Measurements from ENCODE around the gene ZNF619. TPM values are rescaled to one million over a fixed set of nuclear protein-coding genes. Genes with fewer than 3 reads are reported as not detected.

The ZNF619 gene
- total and polyA plus RNA-seq, 2 donors (not counting 1 experiment from before 2014, with no cell fraction given): 4.2 to 9.6 TPM

DNA sequence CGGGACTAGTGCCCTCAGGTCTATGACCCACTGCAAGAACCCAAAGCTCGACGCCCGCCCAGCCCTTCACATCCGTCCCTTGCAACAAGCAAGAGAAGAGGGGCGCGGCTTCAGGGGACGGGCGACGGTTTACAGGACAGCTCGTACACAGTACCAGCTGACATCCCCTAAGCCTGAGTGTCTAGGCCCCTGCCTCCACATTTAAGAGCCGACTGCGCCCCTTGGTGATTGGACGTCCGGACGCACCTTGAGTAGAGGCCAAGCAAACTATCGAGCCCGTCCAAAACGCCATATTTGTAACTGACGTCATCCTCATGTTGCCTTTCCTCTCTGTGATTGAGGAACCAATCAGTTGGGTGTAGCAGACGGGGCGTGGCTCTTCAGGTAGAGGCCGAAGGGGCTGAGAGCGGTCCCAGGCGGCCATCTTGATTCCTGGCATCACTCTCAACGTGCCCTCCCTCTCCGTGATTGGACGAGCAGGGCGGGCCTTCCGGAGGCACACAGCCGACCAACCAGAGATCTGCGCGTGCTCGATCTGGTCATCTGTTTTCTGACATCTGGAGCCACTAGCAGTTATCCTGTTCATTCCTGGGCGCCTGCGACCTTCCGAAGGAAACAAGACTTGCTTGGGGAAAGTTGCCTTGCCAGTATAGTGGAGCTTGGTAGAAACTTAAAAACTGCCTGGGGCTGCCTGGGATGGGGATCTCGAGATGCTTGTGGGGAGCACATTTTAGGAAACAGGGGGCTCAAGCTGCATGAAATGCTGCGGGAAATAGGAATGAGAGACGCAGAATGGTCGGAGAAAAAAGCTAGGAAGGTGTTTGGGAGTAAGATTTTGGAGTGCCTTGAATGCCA is 23.8 kb upstream of the ZNF619 start:
- TF ChIP-seq EZH2 (IDR thresholded peaks at IDR 0.05; ENCODE audit: low read length, missing control alignments) (no peak), CTCF (conservative IDR thresholded peaks at IDR 0.05 in 1 of 2, IDR thresholded peaks at IDR 0.05 in 1 of 2; ENCODE audit: low read depth in 1 of 2, low read length in 2 of 2) (no peak)
- Histone ChIP-seq H3K27ac (ENCODE audit: insufficient read depth, low read length) (peak overlapping the region; percentile 89), H3K4me2 (ENCODE audit: extremely low read depth, insufficient read depth, low read length) (peak overlapping the region; percentile 83), H3K36me3 (ENCODE audit: control insufficient read depth, insufficient read depth, low read length) (no peaks in the 10 kb centered on the region), H2AFZ (ENCODE audit: low read length) (peak overlapping the region; percentile 94), H3K4me3 (replicated peaks in 1 of 4; ENCODE audit: control extremely low read depth in 1 of 4, insufficient read depth in 1 of 4, low read depth in 3 of 4, low read length in 4 of 4) (peak overlapping the region; percentile 60 to 79 (median 72)), H3K79me2 (ENCODE audit: control insufficient read depth, insufficient read depth, low read length) (peaks cover 9% of the 10 kb centered on the region), H3K27me3 (ENCODE audit: control insufficient read depth, insufficient read depth, low read length) (no peaks in the 10 kb centered on the region), H4K20me1 (ENCODE audit: control insufficient read depth, extremely low read depth, insufficient read depth, low read length) (peaks cover 1% of the 10 kb centered on the region), H3K4me1 (ENCODE audit: control insufficient read depth, extremely low read depth, insufficient read depth, low read length) (peaks cover 2% of the 10 kb centered on the region), H3K9me3 (ENCODE audit: control insufficient read depth, insufficient read depth, low read depth, low read length) (no peaks in the 10 kb centered on the region), H3K9ac (ENCODE audit: insufficient read depth, low read length) (peak overlapping the region; percentile 71)
- DNase-seq (ENCODE audit: low read depth in 2 of 2): peak; percentile 98 to 99

GRCh38 chr3:40453933-40454332 is 23.0 kb upstream of the ZNF619 start:
- Histone ChIP-seq H3K9ac (ENCODE audit: insufficient read depth, low read length) (no peak overlapping the region), H4K20me1 (ENCODE audit: control insufficient read depth, extremely low read depth, insufficient read depth, low read length) (peaks cover 1% of the 10 kb centered on the region), H3K4me3 (replicated peaks in 1 of 4; ENCODE audit: control extremely low read depth in 1 of 4, insufficient read depth in 1 of 4, low read depth in 3 of 4, low read length in 4 of 4) (peak overlapping the region; percentile 30 to 79 (median 62)), H2AFZ (ENCODE audit: low read length) (no peak overlapping the region), H3K9me3 (ENCODE audit: control insufficient read depth, insufficient read depth, low read depth, low read length) (no peaks in the 10 kb centered on the region), H3K79me2 (ENCODE audit: control insufficient read depth, insufficient read depth, low read length) (peaks cover 18% of the 10 kb centered on the region), H3K36me3 (ENCODE audit: control insufficient read depth, insufficient read depth, low read length) (no peaks in the 10 kb centered on the region), H3K4me2 (ENCODE audit: extremely low read depth, insufficient read depth, low read length) (peak overlapping the region; percentile 74), H3K27ac (ENCODE audit: insufficient read depth, low read length) (no peak overlapping the region), H3K4me1 (ENCODE audit: control insufficient read depth, extremely low read depth, insufficient read depth, low read length) (peaks cover 5% of the 10 kb centered on the region), H3K27me3 (ENCODE audit: control insufficient read depth, insufficient read depth, low read length) (no peaks in the 10 kb centered on the region)
- no peak for TF ChIP-seq EZH2 (IDR thresholded peaks at IDR 0.05; ENCODE audit: low read length, missing control alignments)
- no peak for TF ChIP-seq CTCF (conservative IDR thresholded peaks at IDR 0.05 in 1 of 2, IDR thresholded peaks at IDR 0.05 in 1 of 2; ENCODE audit: low read depth in 1 of 2, low read length in 2 of 2)
- no peak for DNase-seq (ENCODE audit: low read depth in 2 of 2)

DNA sequence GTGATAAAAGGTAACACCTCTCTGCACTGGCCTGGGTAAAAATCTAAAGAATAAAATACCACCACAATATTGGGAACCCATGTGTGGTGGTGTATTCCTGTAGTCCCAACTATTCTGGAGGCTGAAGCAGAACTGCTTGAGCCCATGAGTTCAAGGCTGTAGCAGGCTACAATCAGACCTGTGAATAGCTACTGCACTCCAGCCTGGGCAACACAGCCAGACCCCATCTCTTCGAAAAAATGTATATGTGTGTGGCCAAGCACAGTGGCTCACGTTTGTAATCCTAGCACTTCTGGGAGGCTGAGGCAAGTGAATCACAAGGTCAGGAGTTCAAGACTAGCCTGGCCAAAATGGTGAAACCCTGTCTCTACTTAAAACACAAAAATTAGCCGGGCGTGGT is 21.6 kb upstream of the ZNF619 start:
- DNase-seq (ENCODE audit: low read depth in 2 of 2): no peak
- no peak overlapping the region for H3K9ac ChIP-seq (ENCODE audit: insufficient read depth, low read length)
- H3K36me3 ChIP-seq (ENCODE audit: control insufficient read depth, insufficient read depth, low read length): peaks cover 3% of the 10 kb centered on the region
- H3K27ac ChIP-seq (ENCODE audit: insufficient read depth, low read length): no peak overlapping the region
- H3K4me3 ChIP-seq (replicated peaks in 1 of 4; ENCODE audit: control extremely low read depth in 1 of 4, insufficient read depth in 1 of 4, low read depth in 3 of 4, low read length in 4 of 4): no peak overlapping the region
- H3K27me3 ChIP-seq (ENCODE audit: control insufficient read depth, insufficient read depth, low read length): no peaks in the 10 kb centered on the region
- no peak overlapping the region for H2AFZ ChIP-seq (ENCODE audit: low read length)
- peaks cover 1% of the 10 kb centered on the region for H4K20me1 ChIP-seq (ENCODE audit: control insufficient read depth, extremely low read depth, insufficient read depth, low read length)
- peaks cover 28% of the 10 kb centered on the region for H3K79me2 ChIP-seq (ENCODE audit: control insufficient read depth, insufficient read depth, low read length)
- TF ChIP-seq CTCF (conservative IDR thresholded peaks at IDR 0.05 in 1 of 2, IDR thresholded peaks at IDR 0.05 in 1 of 2; ENCODE audit: low read depth in 1 of 2, low read length in 2 of 2) (no peak), EZH2 (IDR thresholded peaks at IDR 0.05; ENCODE audit: low read length, missing control alignments) (no peak)
- no peaks in the 10 kb centered on the region for H3K9me3 ChIP-seq (ENCODE audit: control insufficient read depth, insufficient read depth, low read depth, low read length)
- H3K4me2 ChIP-seq (ENCODE audit: extremely low read depth, insufficient read depth, low read length): no peak overlapping the region
- H3K4me1 ChIP-seq (ENCODE audit: control insufficient read depth, extremely low read depth, insufficient read depth, low read length): peaks cover 5% of the 10 kb centered on the region
